Measurements from ENCODE around the gene DPY19L3.
"Not testable (repeated sequence)": the region's sequence is repeated elsewhere in the genome, so short reads cannot be mapped to it uniquely, and the experiment has no call there.

Gene DPY19L3

GRCh38 chr19:32422435-32422834 lies 16.9 kb downstream of the DPY19L3 start:
- DNase-seq (ENCODE audit: low read depth), result no peak
- H3K4me3 ChIP-seq (ENCODE audit: low read depth, low read length), result no peak overlapping the region

- not testable (repeated sequence) for DNase-seq (ENCODE audit: low read depth); H3K4me3 ChIP-seq (ENCODE audit: low read depth, low read length)
These were observed 18.4 kb downstream of the DPY19L3 start for GRCh38 chr19:32423944-32424343.

- no peak overlapping the region for H3K4me3 ChIP-seq (ENCODE audit: low read depth, low read length)
- no peak for DNase-seq (ENCODE audit: low read depth)
These were observed 22.0 kb downstream of the DPY19L3 start for GRCh38 chr19:32427536-32427935.

- no peak for DNase-seq (ENCODE audit: low read depth)
- H3K4me3 ChIP-seq (ENCODE audit: low read depth, low read length), result no peak overlapping the region
These were observed 31.1 kb downstream of the DPY19L3 start for GRCh38 chr19:32436692-32437091.

GRCh38 chr19:32437096-32437495 lies 31.5 kb downstream of the DPY19L3 start:
- DNase-seq (ENCODE audit: low read depth), result no peak

GRCh38 chr19:32438751-32439150 lies 33.2 kb downstream of the DPY19L3 start:
- H3K4me3 ChIP-seq (ENCODE audit: low read depth, low read length), result no peak overlapping the region
- DNase-seq (ENCODE audit: low read depth), result no peak

More at GRCh38 chr19:32437096-32437495, 31.5 kb downstream of the DPY19L3 start:
- no peak overlapping the region for H3K4me3 ChIP-seq (ENCODE audit: low read depth, low read length)

- no peak for DNase-seq (ENCODE audit: low read depth)
- H3K4me3 ChIP-seq (ENCODE audit: low read depth, low read length), result no peak overlapping the region
These were observed 37.1 kb downstream of the DPY19L3 start for GRCh38 chr19:32442650-32443049.

GRCh38 chr19:32447534-32447933 lies 42.0 kb downstream of the DPY19L3 start:
- H3K4me3 ChIP-seq (ENCODE audit: low read depth, low read length); DNase-seq (ENCODE audit: low read depth): not testable (repeated sequence)

- no peak overlapping the region for H3K4me3 ChIP-seq (ENCODE audit: low read depth, low read length)
- DNase-seq (ENCODE audit: low read depth), result no peak
These were observed 42.5 kb downstream of the DPY19L3 start for GRCh38 chr19:32448026-32448425.

DNA sequence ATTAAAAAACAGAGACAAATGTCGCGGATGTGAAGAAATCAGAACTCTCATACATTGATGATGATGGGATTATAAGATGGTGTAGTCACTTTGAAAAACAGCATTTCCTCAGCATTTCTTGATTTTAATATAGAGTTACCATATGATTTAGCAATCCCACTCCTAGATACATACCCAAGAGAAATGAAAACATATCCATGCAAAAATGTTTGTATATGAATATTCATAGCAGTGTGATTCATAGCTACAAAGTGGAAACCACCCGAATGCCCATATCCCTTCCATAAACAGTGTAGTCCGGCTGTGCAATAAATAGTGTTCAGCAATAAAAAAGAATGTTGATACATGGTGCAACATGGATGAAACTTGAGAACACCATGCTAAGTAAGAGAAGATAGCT lies 44.6 kb downstream of the DPY19L3 start:
- no peak overlapping the region for H3K4me3 ChIP-seq (ENCODE audit: low read depth, low read length)
- DNase-seq (ENCODE audit: low read depth), result no peak

GRCh38 chr19:32453736-32454135 lies 48.2 kb downstream of the DPY19L3 start:
- no peak for DNase-seq (ENCODE audit: low read depth)
- H3K4me3 ChIP-seq (ENCODE audit: low read depth, low read length), result no peak overlapping the region

GRCh38 chr19:32456406-32456805 lies 50.8 kb downstream of the DPY19L3 start:
- DNase-seq (ENCODE audit: low read depth), result no peak
- no peak overlapping the region for H3K4me3 ChIP-seq (ENCODE audit: low read depth, low read length)

- no peak for DNase-seq (ENCODE audit: low read depth)
- no peak overlapping the region for H3K4me3 ChIP-seq (ENCODE audit: low read depth, low read length)
These were observed 52.1 kb downstream of the DPY19L3 start for GRCh38 chr19:32457571-32458158.

- no peak overlapping the region for H3K4me3 ChIP-seq (ENCODE audit: low read depth, low read length)
- no peak for DNase-seq (ENCODE audit: low read depth)
These were observed 53.0 kb downstream of the DPY19L3 start for GRCh38 chr19:32458500-32459123.

DNA sequence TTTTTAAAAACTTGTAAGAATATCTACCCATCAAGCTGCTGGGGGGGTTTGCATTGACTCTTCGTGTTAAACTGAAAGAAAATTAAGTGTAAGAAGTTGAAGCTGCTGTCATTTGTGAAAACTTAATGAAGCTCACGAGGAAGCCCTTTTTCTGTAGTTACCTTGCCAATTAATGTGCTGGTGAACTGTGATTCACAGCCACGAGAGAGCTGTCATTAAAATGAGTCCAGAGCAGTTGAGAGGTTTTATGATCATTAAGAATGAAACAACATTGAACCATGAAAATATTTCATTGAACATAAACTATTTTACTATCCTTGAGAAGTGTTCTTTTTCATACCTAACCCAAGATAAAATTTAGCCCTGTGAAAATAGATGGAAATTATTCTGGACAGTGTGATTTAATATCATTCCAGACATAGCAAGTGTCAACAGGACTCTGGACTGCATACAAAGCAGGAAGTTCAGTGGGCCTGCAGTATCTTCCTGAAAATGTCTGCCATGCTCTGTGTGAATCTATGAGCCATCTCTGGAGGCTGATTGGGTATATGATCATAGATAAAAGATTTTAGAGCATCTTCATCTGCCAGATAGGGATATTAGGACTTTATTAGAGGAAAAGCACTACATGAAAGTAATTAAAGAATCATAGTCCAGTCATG lies 53.8 kb downstream of the DPY19L3 start:
- no peak overlapping the region for H3K4me3 ChIP-seq (ENCODE audit: low read depth, low read length)
- no peak for DNase-seq (ENCODE audit: low read depth)

GRCh38 chr19:32460476-32460875 lies 54.9 kb downstream of the DPY19L3 start:
- H3K4me3 ChIP-seq (ENCODE audit: low read depth, low read length), result no peak overlapping the region
- no peak for DNase-seq (ENCODE audit: low read depth)

DNA sequence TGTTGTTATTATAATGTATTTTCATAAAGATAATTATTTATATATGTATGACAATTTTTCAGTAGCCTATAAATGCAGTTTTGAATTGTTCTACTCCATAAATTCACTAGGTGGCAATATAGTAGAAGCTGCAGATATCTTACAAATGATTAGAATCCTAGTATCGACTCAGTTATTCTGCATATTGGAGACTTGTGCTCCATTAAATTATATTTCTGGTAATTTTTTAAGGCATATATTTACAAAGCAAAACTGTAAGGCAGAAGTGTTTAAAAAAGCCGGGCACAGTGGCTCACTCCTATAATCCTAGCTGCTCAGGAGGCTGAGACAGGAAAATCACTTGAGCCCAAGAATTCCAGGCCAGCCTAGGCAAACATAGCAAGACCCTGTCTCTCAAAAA lies 58.7 kb downstream of the DPY19L3 start:
- no peak for DNase-seq (ENCODE audit: low read depth)
- no peak overlapping the region for H3K4me3 ChIP-seq (ENCODE audit: low read depth, low read length)

DNA sequence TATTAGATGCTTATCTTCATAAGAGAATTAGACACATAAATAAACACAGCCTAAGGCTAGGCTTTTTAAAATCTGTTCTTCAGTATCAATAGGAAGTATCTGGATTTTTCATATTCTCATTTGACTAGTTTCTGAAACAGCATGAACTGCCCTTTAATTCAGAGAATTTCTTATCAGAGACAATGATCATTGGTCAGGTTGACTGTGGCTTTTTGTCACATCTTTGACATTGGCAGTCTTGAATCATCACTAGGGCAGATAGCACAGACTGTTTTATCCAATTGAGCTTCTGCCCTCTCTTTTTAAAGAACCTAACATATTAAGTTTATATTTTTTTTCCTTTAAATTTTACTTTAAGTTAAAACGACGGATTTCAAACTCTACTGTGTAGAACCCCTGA lies 59.6 kb downstream of the DPY19L3 start:
- DNase-seq (ENCODE audit: low read depth), result no peak
- no peak overlapping the region for H3K4me3 ChIP-seq (ENCODE audit: low read depth, low read length)

DNA sequence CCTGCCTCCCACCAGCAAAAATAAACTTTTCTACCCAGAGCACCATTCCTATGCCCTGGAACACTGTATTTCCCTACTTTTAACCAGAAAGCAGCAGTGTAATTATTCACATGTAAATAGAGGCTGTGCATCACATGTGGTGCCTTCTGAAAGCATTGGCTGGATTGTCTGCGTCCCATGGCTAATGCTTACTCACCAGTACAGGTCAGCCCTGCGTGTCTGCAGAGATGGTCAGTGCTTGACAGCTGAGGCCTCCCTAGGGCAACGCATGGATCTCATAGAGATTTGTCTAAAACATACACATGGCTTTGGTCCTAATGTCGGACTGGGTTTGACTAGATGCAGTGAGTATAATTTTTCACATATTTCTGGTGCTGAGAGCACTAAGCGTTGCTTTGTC lies 64.2 kb downstream of the DPY19L3 start:
- DNase-seq (ENCODE audit: low read depth), result peak; percentile 6
- no peak overlapping the region for H3K4me3 ChIP-seq (ENCODE audit: low read depth, low read length)

DNA sequence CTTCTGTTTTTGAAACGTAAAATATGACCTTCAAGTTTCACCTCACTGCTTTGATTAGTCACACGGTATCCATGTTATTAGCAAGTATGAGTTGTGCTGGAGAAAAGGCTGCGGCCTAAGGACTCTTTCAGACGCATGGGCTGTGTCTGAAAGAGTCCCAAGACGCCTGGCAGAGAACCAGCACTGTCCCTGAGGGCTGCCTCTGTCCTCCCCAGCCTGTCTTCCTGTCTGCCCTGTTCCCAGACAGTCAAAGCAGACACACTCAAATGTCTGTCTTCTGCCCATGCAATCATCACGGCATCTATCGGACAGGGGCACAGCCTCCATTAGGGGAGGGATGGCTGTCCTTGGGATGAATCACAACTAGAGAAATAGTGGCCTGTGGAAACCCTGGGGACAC lies 65.5 kb downstream of the DPY19L3 start:
- DNase-seq (ENCODE audit: low read depth), result no peak
- no peak overlapping the region for H3K4me3 ChIP-seq (ENCODE audit: low read depth, low read length)

DNA sequence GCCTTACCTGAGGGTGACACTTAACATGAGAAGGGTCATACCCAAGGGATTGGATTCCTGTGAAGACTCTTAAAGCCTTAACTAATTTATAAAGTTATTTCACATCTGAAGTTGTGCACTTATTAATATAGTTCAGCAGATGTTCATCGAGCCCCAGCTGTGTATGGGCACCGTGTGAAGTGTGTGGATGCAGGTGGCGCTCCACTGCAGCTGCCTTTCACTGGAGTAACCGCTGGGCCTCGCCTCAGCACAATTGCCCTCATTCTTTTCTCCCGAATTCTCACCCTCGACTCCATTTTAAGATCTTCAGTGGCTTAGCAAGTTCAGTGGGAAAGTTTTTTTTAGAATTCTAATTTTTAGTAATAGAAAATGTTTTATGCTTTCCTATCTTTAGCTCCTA lies 66.2 kb downstream of the DPY19L3 start:
- no peak for DNase-seq (ENCODE audit: low read depth)
- no peak overlapping the region for H3K4me3 ChIP-seq (ENCODE audit: low read depth, low read length)

Measured in skeletal muscle cell (primary cell).